Mesendoderm (in vitro differentiated cells): ENCODE measurements around the gene RIMBP3C.
"Not testable (repeated sequence)": the region's sequence is repeated elsewhere in the genome, so short reads cannot be mapped to it uniquely, and the experiment has no call there.

Experiments
- DNase-seq: peaks from one replicate; pipeline ENCODE4 v3.0.0; 2013
- H2AK5ac ChIP-seq: 2 replicates; pipeline ENCODE4 v1.6.1; 2013; ENCODE audit warnings: low read length, inconsistent platforms
- H2BK120ac ChIP-seq: 2 replicates; pipeline ENCODE4 v1.6.1; 2013; ENCODE audit warnings: low read depth, mild to moderate bottlenecking, low read length, moderate library complexity, mixed read lengths
- H2BK15ac ChIP-seq: replicated peaks from 2 replicates; pipeline ENCODE4 v1.6.1; 2013; ENCODE audit warnings: low read depth, mild to moderate bottlenecking, moderate library complexity
- H2BK5ac ChIP-seq: 2 replicates; pipeline ENCODE4 v1.6.1; 2013; ENCODE audit warnings: low read length, inconsistent platforms
- H3K18ac ChIP-seq: 2 replicates; pipeline ENCODE4 v1.6.1; 2013; ENCODE audit warnings: mild to moderate bottlenecking, low read length, mixed read lengths
- H3K23ac ChIP-seq: one replicate; pipeline ENCODE4 v1.6.1; 2013; ENCODE audit warnings: low read length
- H3K27ac ChIP-seq: 2 replicates; pipeline ENCODE4 v1.5.1; 2013; ENCODE audit warnings: low read depth, mild to moderate bottlenecking, inconsistent platforms, low read length, moderate library complexity
- H3K27me3 ChIP-seq: 2 replicates; pipeline ENCODE4 v1.6.1; 2013; ENCODE audit warnings: low read length, control low read depth, mild to moderate bottlenecking, inconsistent platforms; ENCODE audit not compliant: insufficient read depth, poor library complexity
- H3K36me3 ChIP-seq: 2 replicates; pipeline ENCODE4 v1.6.1; 2013; ENCODE audit warnings: low read length, inconsistent platforms; ENCODE audit not compliant: control insufficient read depth, insufficient read depth
- H3K4ac ChIP-seq: one replicate; pipeline ENCODE4 v1.6.1; 2013; ENCODE audit warnings: low read depth, mild to moderate bottlenecking, low read length, moderate library complexity
- H3K4me1 ChIP-seq: 2 replicates; pipeline ENCODE4 v1.6.1; 2013; ENCODE audit warnings: low read depth, low read length, inconsistent platforms; ENCODE audit not compliant: control insufficient read depth
- H3K4me2 ChIP-seq: 2 replicates; pipeline ENCODE4 v1.6.1; 2013; ENCODE audit warnings: low read length
- H3K4me3 ChIP-seq: 2 replicates; pipeline ENCODE4 v1.5.1; 2013; ENCODE audit warnings: mild to moderate bottlenecking, low read length
- H3K56ac ChIP-seq: one replicate; pipeline ENCODE4 v1.6.1; 2013; ENCODE audit warnings: low read length
- H3K79me1 ChIP-seq: 2 replicates; pipeline ENCODE4 v1.6.1; 2013; ENCODE audit warnings: low read length, inconsistent platforms
- H3K79me2 ChIP-seq: 2 replicates; pipeline ENCODE4 v1.6.1; 2013; ENCODE audit warnings: mild to moderate bottlenecking, low read length; ENCODE audit not compliant: control insufficient read depth, insufficient read depth
- H3K9ac ChIP-seq: 2 replicates; pipeline ENCODE4 v1.6.1; 2013; ENCODE audit warnings: low read length, inconsistent platforms
- H4K5ac ChIP-seq: one replicate; pipeline ENCODE4 v1.6.1; 2013; ENCODE audit warnings: low read length
- H4K8ac ChIP-seq: one replicate; pipeline ENCODE4 v1.6.1; 2013; ENCODE audit warnings: low read depth, mild to moderate bottlenecking, control low read depth, low read length, moderate library complexity
- WGBS: extraction: QIAGEN DNeasy Blood & Tissue Kit; methylation state at CpG from one replicate; pipeline ENCODE4 v1.1.7; 2013; ENCODE audit warnings: low lambda C conversion rate, missing lambda C conversion rate; ENCODE audit not compliant: insufficient coverage; ENCODE audit errors: extremely low coverage; 5-methylcytosine and 5-hydroxymethylcytosine counted together

Gene RIMBP3C

GRCh38 chr22:21589396-21589795 is 38.1 kb upstream of the RIMBP3C start:
- Histone ChIP-seq H2BK15ac (no peak overlapping the region), H3K4me2 (no peak overlapping the region), H3K4me1 (no peaks in the 10 kb centered on the region), H3K18ac (no peak overlapping the region), H4K8ac (no peak overlapping the region), H2BK120ac (no peak overlapping the region), H3K4ac (no peak overlapping the region), H3K4me3 (no peak overlapping the region), H3K56ac (no peak overlapping the region), H4K5ac (no peak overlapping the region), H3K36me3 (peaks cover 11% of the 10 kb centered on the region), H3K9ac (no peak overlapping the region), H3K79me1 (peaks cover 47% of the 10 kb centered on the region), H2AK5ac (no peak overlapping the region), H3K27me3 (no peaks in the 10 kb centered on the region), H3K27ac (no peak overlapping the region), H3K79me2 (peaks cover 88% of the 10 kb centered on the region), H3K23ac (no peak overlapping the region), H2BK5ac (no peak overlapping the region)
- no CpG with 5 or more reads among the region's 8 CpGs for WGBS
- no peak for DNase-seq

- no peak overlapping the region for H3K27ac ChIP-seq
Observed at GRCh38 chr22:21587803-21588611, 36.7 kb upstream of the RIMBP3C start.

GRCh38 chr22:21585389-21585788 is 34.1 kb upstream of the RIMBP3C start:
- Histone ChIP-seq H3K27ac (no peak overlapping the region), H3K79me2 (peaks cover 82% of the 10 kb centered on the region), H4K5ac (no peak overlapping the region), H2BK120ac (no peak overlapping the region), H3K56ac (no peak overlapping the region), H2BK15ac (no peak overlapping the region), H2AK5ac (no peak overlapping the region), H3K4ac (no peak overlapping the region), H3K36me3 (peaks cover 1% of the 10 kb centered on the region), H2BK5ac (no peak overlapping the region), H4K8ac (no peak overlapping the region), H3K18ac (no peak overlapping the region), H3K9ac (no peak overlapping the region), H3K23ac (no peak overlapping the region), H3K27me3 (no peaks in the 10 kb centered on the region), H3K79me1 (peaks cover 26% of the 10 kb centered on the region), H3K4me2 (no peak overlapping the region), H3K4me3 (no peak overlapping the region), H3K4me1 (no peaks in the 10 kb centered on the region)
- no peak for DNase-seq
- WGBS, result no CpG with 5 or more reads among the region's 2 CpGs

More at GRCh38 chr22:21587803-21588611, 36.7 kb upstream of the RIMBP3C start:
- Histone ChIP-seq H3K4me1 (no peaks in the 10 kb centered on the region), H3K18ac (no peak overlapping the region), H2BK15ac (no peak overlapping the region), H3K56ac (no peak overlapping the region), H3K4ac (no peak overlapping the region), H3K79me1 (peaks cover 41% of the 10 kb centered on the region), H3K9ac (no peak overlapping the region), H3K79me2 (peaks cover 83% of the 10 kb centered on the region), H3K4me2 (no peak overlapping the region), H3K23ac (no peak overlapping the region), H4K8ac (no peak overlapping the region), H3K36me3 (peaks cover 2% of the 10 kb centered on the region), H3K4me3 (no peak overlapping the region), H2BK120ac (no peak overlapping the region), H2AK5ac (no peak overlapping the region), H4K5ac (no peak overlapping the region), H3K27me3 (no peaks in the 10 kb centered on the region), H2BK5ac (no peak overlapping the region)
- no CpG with 5 or more reads among the region's 4 CpGs for WGBS
- no peak for DNase-seq

- no peak overlapping the region for H4K5ac ChIP-seq
- H3K4me1 ChIP-seq, result no peaks in the 10 kb centered on the region
- H3K36me3 ChIP-seq, result peaks cover 1% of the 10 kb centered on the region
- peaks cover 87% of the 10 kb centered on the region for H3K79me2 ChIP-seq
- H2AK5ac ChIP-seq, result no peak overlapping the region
- DNase-seq, result no peak
- peaks cover 23% of the 10 kb centered on the region for H3K79me1 ChIP-seq
- H3K27me3 ChIP-seq, result no peaks in the 10 kb centered on the region
- H2BK5ac ChIP-seq, result no peak overlapping the region
- H3K27ac ChIP-seq, result no peak overlapping the region
- H2BK120ac ChIP-seq, result no peak overlapping the region
- no peak overlapping the region for H4K8ac ChIP-seq
- H3K4me3 ChIP-seq, result no peak overlapping the region
- H3K4ac ChIP-seq, result no peak overlapping the region
- H3K56ac ChIP-seq, result no peak overlapping the region
- no peak overlapping the region for H3K18ac ChIP-seq
- H3K4me2 ChIP-seq, result no peak overlapping the region
- no peak overlapping the region for H3K23ac ChIP-seq
- WGBS, result no CpG with 5 or more reads among the region's 10 CpGs
- H2BK15ac ChIP-seq, result no peak overlapping the region
- H3K9ac ChIP-seq, result no peak overlapping the region
Observed at GRCh38 chr22:21582801-21583740, 31.8 kb upstream of the RIMBP3C start.

- not testable (repeated sequence) for H4K8ac ChIP-seq, H3K27ac ChIP-seq, H3K36me3 ChIP-seq, H3K4me1 ChIP-seq, H3K23ac ChIP-seq, H4K5ac ChIP-seq, H3K27me3 ChIP-seq, H2BK120ac ChIP-seq, H3K4me2 ChIP-seq, H2BK15ac ChIP-seq, H2BK5ac ChIP-seq, H3K4ac ChIP-seq, DNase-seq, H3K56ac ChIP-seq, H2AK5ac ChIP-seq, H3K4me3 ChIP-seq, H3K18ac ChIP-seq, H3K9ac ChIP-seq
- H3K79me2 ChIP-seq, result peaks cover 88% of the 10 kb centered on the region
- WGBS, result no CpG with 5 or more reads among the region's 10 CpGs
- peaks cover 19% of the 10 kb centered on the region for H3K79me1 ChIP-seq
Observed at GRCh38 chr22:21581009-21581713, 29.9 kb upstream of the RIMBP3C start.
